H1 (cell line): Measurements from ENCODE around the gene RAB4B. TPM values are rescaled to one million over a fixed set of nuclear protein-coding genes. Genes with fewer than 3 reads are reported as not detected.

Source experiments
- BRCA1 ChIP-seq: IDR thresholded peaks from 2 replicates; pipeline ENCODE4 v1.6.1; 2012; ENCODE audit warnings: low read depth, low read length, improper control_type of control experiment
- CBX5 ChIP-seq: fragments of 300-800, 300-1000 bp; sonication (generic); IDR thresholded peaks from 2 replicates; pipeline ENCODE4 v1.7.1; 2016; ENCODE audit warnings: antibody characterized with exemption, low read length, low read depth
- EZH2 ChIP-seq: fragments of 200-600 bp; sonication (generic); IDR thresholded peaks from 2 replicates; pipeline ENCODE4 v1.7.1; 2012; ENCODE audit warnings: low read depth, mild to moderate bottlenecking, moderate library complexity, low read length, inconsistent platforms; ENCODE audit not compliant: severe bottlenecking
- NRF1 ChIP-seq: IDR thresholded peaks from 2 replicates; pipeline ENCODE4 v1.6.1; 2011; ENCODE audit warnings: mild to moderate bottlenecking, low read depth, low read length, improper control_type of control experiment
- POLR2A ChIP-seq, 2 experiments: IDR thresholded peaks; 1 replicate in 1 of 2; 2 replicates in 1 of 2; pipeline ENCODE4 v1.6.1; 2011; ENCODE audit warnings: low read depth in 2 of 2, low read length in 2 of 2, mild to moderate bottlenecking in 2 of 2; ENCODE audit errors: control extremely low read depth in 1 of 2
- SP1 ChIP-seq: IDR thresholded peaks from 2 replicates; pipeline ENCODE4 v1.6.1; 2011; ENCODE audit warnings: low read depth, low read length
- TCF12 ChIP-seq: IDR thresholded peaks from 2 replicates; pipeline ENCODE4 v1.6.1; 2011; ENCODE audit warnings: low read depth, mild to moderate bottlenecking, low read length
- YY1 ChIP-seq: IDR thresholded peaks from 2 replicates; pipeline ENCODE4 v1.6.1; 2011; ENCODE audit warnings: low read depth, mild to moderate bottlenecking, low read length
- polyA plus RNA-seq, 7 experiments: library from polyadenylated mRNA; depleted of rRNA in 3 of 7; stranded (reverse) in 5 of 7; unstranded in 2 of 7; fragments of >200 nt in 5 of 7; fragments of 200-250 nt in 2 of 7; gene quantifications; 1 replicate in 5 of 7; 2 replicates in 1 of 7; 4 replicates in 1 of 7; pipeline versions ENCODE4 v1.2.1 to v1.2.3, GENCODE V29; 2011 to 2013; ENCODE audit warnings: missing spikeins in 2 of 7, mixed read lengths in 2 of 7
- total RNA-seq: library from RNA; stranded (reverse); fragmentation: NEBNext Ultra II Directional; extraction: Animal tissue kit (Norgen Biotek cat#: 25700); gene quantifications from 2 replicates; pipeline ENCODE4 v1.2.1, GENCODE V29; 2021

RAB4B gene
- total and polyA plus RNA-seq, 2 of the 8 experiments (the other 6 are each of a cell fraction or from before 2014, with no cell fraction given), result 15.9 to 28.6 TPM

GRCh38 chr19:40781140-40781539 is 3.1 kb downstream of the RAB4B start (continued):
- no peak for TF ChIP-seq TCF12
- no peak for TF ChIP-seq SP1
- TF ChIP-seq CBX5, result no peak
- no peak for TF ChIP-seq NRF1
- no peak for TF ChIP-seq POLR2A (IDR thresholded peaks at IDR 0.05; ENCODE audit: control extremely low read depth in 1 of 2, low read depth in 2 of 2, low read length in 2 of 2)
- TF ChIP-seq YY1, result no peak
- no peak for TF ChIP-seq EZH2
- TF ChIP-seq BRCA1, result no peak
